ENCODE measurements around the gene KCNK3. TPM values are rescaled to one million over a fixed set of nuclear protein-coding genes. Genes with fewer than 3 reads are reported as not detected.
"Not testable (repeated sequence)": the region's sequence is repeated elsewhere in the genome, so short reads cannot be mapped to it uniquely, and the experiment has no call there.

The KCNK3 gene
- total and polyA plus RNA-seq, 4 donors, result 6.2 to 36.0 (median 24.4) TPM

- no peaks in the 10 kb centered on the region for H3K36me3 ChIP-seq (ENCODE audit: control insufficient read depth, insufficient read depth, low read length)
- no peaks in the 10 kb centered on the region for H3K27me3 ChIP-seq (ENCODE audit: control insufficient read depth, insufficient read depth, low read length)
- H3K9me3 ChIP-seq (ENCODE audit: control insufficient read depth, insufficient read depth, low read length), result no peaks in the 10 kb centered on the region
- DNase-seq (ENCODE audit: low read depth in 4 of 6, low spot score in 6 of 6), result no peak
- H3K4me1 ChIP-seq (ENCODE audit: control insufficient read depth, insufficient read depth, low read length), result no peaks in the 10 kb centered on the region
- H3K4me3 ChIP-seq (ENCODE audit: low read depth, low read length), result no peak overlapping the region
- WGBS (ENCODE audit: insufficient coverage), result 83% methylated on average over 1 of the region's 5 CpGs
- no peak overlapping the region for H3K27ac ChIP-seq (ENCODE audit: low read depth, low read length)
These were observed 63.8 kb downstream of the KCNK3 start for GRCh38 chr2:26756337-26756736.

- WGBS (ENCODE audit: insufficient coverage), result 86% methylated on average over 5 of the region's 6 CpGs
These were observed 65.6 kb downstream of the KCNK3 start for GRCh38 chr2:26757873-26758789.

GRCh38 chr2:26758790-26759321 is 66.3 kb downstream of the KCNK3 start:
- WGBS (ENCODE audit: insufficient coverage), result 80% methylated on average over 7 of the region's 7 CpGs
- H3K9me3 ChIP-seq (ENCODE audit: control insufficient read depth, insufficient read depth, low read length), result no peaks in the 10 kb centered on the region
- no peak overlapping the region for H3K27ac ChIP-seq (ENCODE audit: low read depth, low read length)
- no peaks in the 10 kb centered on the region for H3K36me3 ChIP-seq (ENCODE audit: control insufficient read depth, insufficient read depth, low read length)
- no peak for DNase-seq (ENCODE audit: low read depth in 4 of 6, low spot score in 6 of 6)
- H3K4me3 ChIP-seq (ENCODE audit: low read depth, low read length), result no peak overlapping the region
- H3K27me3 ChIP-seq (ENCODE audit: control insufficient read depth, insufficient read depth, low read length), result no peaks in the 10 kb centered on the region
- H3K4me1 ChIP-seq (ENCODE audit: control insufficient read depth, insufficient read depth, low read length), result peaks cover 8% of the 10 kb centered on the region

More at GRCh38 chr2:26757873-26758789, 65.6 kb downstream of the KCNK3 start:
- H3K27ac ChIP-seq (ENCODE audit: low read depth, low read length), result no peak overlapping the region
- peak in 1 of 6 donors; percentile 21 for DNase-seq (ENCODE audit: low read depth in 4 of 6, low spot score in 6 of 6)
- H3K4me1 ChIP-seq (ENCODE audit: control insufficient read depth, insufficient read depth, low read length), result peaks cover under 1% of the 10 kb centered on the region
- H3K9me3 ChIP-seq (ENCODE audit: control insufficient read depth, insufficient read depth, low read length), result no peaks in the 10 kb centered on the region
- no peaks in the 10 kb centered on the region for H3K27me3 ChIP-seq (ENCODE audit: control insufficient read depth, insufficient read depth, low read length)
- no peaks in the 10 kb centered on the region for H3K36me3 ChIP-seq (ENCODE audit: control insufficient read depth, insufficient read depth, low read length)
- no peak overlapping the region for H3K4me3 ChIP-seq (ENCODE audit: low read depth, low read length)

DNA sequence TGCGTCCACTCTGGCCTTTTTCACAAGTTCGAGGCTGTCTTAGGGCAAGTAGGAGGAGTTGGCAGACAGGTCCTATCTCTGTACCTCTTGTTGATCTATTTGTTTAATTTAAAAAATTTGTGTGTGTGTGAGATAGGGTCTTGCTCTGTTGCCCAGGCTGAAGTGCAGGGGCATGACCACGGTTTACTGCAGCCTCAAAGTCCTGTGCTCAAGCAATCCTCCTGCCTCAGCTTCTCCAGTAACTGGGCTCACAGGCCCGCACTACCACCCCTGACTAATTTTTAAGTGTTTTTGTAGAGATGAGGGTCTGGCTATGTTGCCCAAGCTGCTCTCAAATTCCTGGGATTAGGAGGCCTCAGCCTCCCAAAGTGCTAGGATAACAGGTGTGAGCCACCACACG is 67.3 kb downstream of the KCNK3 start:
- DNase-seq (ENCODE audit: low read depth in 4 of 6, low spot score in 6 of 6), result no peak
- WGBS (ENCODE audit: insufficient coverage), result 95% methylated on average over 4 of the region's 5 CpGs
- Histone ChIP-seq H3K36me3 (ENCODE audit: control insufficient read depth, insufficient read depth, low read length) (no peaks in the 10 kb centered on the region), H3K4me3 (ENCODE audit: low read depth, low read length) (no peak overlapping the region), H3K27ac (ENCODE audit: low read depth, low read length) (no peak overlapping the region), H3K27me3 (ENCODE audit: control insufficient read depth, insufficient read depth, low read length) (no peaks in the 10 kb centered on the region), H3K9me3 (ENCODE audit: control insufficient read depth, insufficient read depth, low read length) (no peaks in the 10 kb centered on the region), H3K4me1 (ENCODE audit: control insufficient read depth, insufficient read depth, low read length) (peaks cover 13% of the 10 kb centered on the region)

GRCh38 chr2:26760991-26761390 is 68.5 kb downstream of the KCNK3 start:
- H3K27me3 ChIP-seq (ENCODE audit: control insufficient read depth, insufficient read depth, low read length); H3K4me3 ChIP-seq (ENCODE audit: low read depth, low read length); DNase-seq (ENCODE audit: low read depth in 4 of 6, low spot score in 6 of 6); H3K9me3 ChIP-seq (ENCODE audit: control insufficient read depth, insufficient read depth, low read length); H3K27ac ChIP-seq (ENCODE audit: low read depth, low read length); H3K36me3 ChIP-seq (ENCODE audit: control insufficient read depth, insufficient read depth, low read length): not testable (repeated sequence)
- WGBS (ENCODE audit: insufficient coverage), result 75% methylated on average over 8 of the region's 10 CpGs
- peaks cover 24% of the 10 kb centered on the region for H3K4me1 ChIP-seq (ENCODE audit: control insufficient read depth, insufficient read depth, low read length)

DNA sequence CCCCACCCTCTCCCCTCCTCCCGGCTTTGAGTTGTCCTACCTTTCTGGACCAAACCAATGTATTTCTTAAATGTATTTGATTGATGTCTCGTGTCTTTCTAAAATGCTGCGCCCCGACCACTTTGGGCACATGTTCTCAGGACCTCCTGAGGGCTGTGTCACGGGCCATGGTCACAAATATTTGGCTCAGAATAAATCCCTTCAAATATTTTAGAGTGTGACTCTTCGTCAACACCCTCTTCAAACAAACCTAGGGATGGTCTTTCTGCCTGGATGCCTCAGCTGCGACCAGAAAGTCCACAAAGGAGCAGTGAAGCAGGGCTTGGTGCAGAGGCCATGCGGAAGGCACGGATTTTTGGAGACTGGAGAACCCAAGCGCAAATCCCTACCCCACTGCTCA is 70.5 kb downstream of the KCNK3 start:
- Histone ChIP-seq H3K9me3 (ENCODE audit: control insufficient read depth, insufficient read depth, low read length) (no peaks in the 10 kb centered on the region), H3K36me3 (ENCODE audit: control insufficient read depth, insufficient read depth, low read length) (peaks cover 16% of the 10 kb centered on the region), H3K27me3 (ENCODE audit: control insufficient read depth, insufficient read depth, low read length) (no peaks in the 10 kb centered on the region), H3K27ac (ENCODE audit: low read depth, low read length) (no peak overlapping the region), H3K4me1 (ENCODE audit: control insufficient read depth, insufficient read depth, low read length) (peaks cover 32% of the 10 kb centered on the region), H3K4me3 (ENCODE audit: low read depth, low read length) (no peak overlapping the region)
- WGBS (ENCODE audit: insufficient coverage), result 90% methylated on average over 6 of the region's 10 CpGs
- no peak for DNase-seq (ENCODE audit: low read depth in 4 of 6, low spot score in 6 of 6)

- peak in 5 of 6 donors; percentile 72 to 94 (median 78) for DNase-seq (ENCODE audit: low read depth in 4 of 6, low spot score in 6 of 6)
- Histone ChIP-seq H3K4me1 (ENCODE audit: control insufficient read depth, insufficient read depth, low read length) (peaks cover 41% of the 10 kb centered on the region), H3K36me3 (ENCODE audit: control insufficient read depth, insufficient read depth, low read length) (peaks cover 25% of the 10 kb centered on the region), H3K4me3 (ENCODE audit: low read depth, low read length) (peak within 1 kb of the TSS; percentile 91), H3K27me3 (ENCODE audit: control insufficient read depth, insufficient read depth, low read length) (no peaks in the 10 kb centered on the region), H3K9me3 (ENCODE audit: control insufficient read depth, insufficient read depth, low read length) (no peaks in the 10 kb centered on the region), H3K27ac (ENCODE audit: low read depth, low read length) (peak within 1 kb of the TSS; percentile 86)
- under 1% methylated on average over 68 of the region's 68 CpGs for WGBS (ENCODE audit: insufficient coverage)
These were observed 71.8 kb downstream of the KCNK3 start, which contains the start of gene SLC35F6 for GRCh38 chr2:26764078-26764887. Gene SLC35F6, plus strand, starts transcription at chr2:26764284. Its CDS starts 66 bp downstream, at chr2:26764350.

GRCh38 chr2:26764906-26765305 is 72.4 kb downstream of the KCNK3 start:
- H3K4me3 ChIP-seq (ENCODE audit: low read depth, low read length), result peak overlapping the region; percentile 91

DNA sequence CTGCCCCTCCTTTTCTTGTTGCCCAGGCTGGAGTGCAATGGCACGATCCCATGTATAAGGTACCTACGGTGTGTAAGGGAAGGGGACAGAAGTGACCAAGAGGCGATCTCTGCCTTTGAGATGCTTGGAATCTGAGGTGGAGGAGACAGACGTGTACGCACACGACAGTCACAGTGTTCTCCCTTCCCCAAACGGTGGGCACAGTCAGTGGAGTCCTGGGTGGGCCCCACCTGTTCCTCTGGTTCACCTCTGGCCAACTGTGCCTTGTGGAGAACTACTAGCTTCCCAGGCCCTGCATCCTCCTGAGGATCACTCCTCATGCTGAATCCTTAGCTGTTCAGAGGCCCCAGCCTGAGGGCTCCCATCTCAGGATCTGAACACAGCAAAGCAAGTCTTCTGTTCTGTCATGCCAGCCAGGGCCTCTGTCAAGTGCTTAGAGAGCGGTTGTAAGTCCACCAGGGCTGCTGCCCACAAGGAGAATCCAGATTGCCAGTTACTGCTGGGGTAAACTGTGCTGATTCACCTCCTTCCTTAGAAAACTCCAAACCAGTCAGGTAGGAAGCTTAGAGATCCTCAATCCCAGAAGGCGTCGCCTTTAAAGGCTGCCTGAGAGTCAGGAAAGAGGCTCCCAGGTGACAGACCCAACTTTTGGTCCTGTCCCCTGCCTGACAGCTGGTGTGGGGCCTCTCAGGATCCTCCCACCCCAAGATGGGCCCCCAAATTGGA is 73.1 kb downstream of the KCNK3 start:
- H3K4me1 ChIP-seq (ENCODE audit: control insufficient read depth, insufficient read depth, low read length), result peaks cover 47% of the 10 kb centered on the region
- no peak overlapping the region for H3K27ac ChIP-seq (ENCODE audit: low read depth, low read length)

More at GRCh38 chr2:26764906-26765305, 72.4 kb downstream of the KCNK3 start:
- Histone ChIP-seq H3K27ac (ENCODE audit: low read depth, low read length) (peak overlapping the region; percentile 86), H3K27me3 (ENCODE audit: control insufficient read depth, insufficient read depth, low read length) (no peaks in the 10 kb centered on the region), H3K4me1 (ENCODE audit: control insufficient read depth, insufficient read depth, low read length) (peaks cover 45% of the 10 kb centered on the region), H3K9me3 (ENCODE audit: control insufficient read depth, insufficient read depth, low read length) (no peaks in the 10 kb centered on the region), H3K36me3 (ENCODE audit: control insufficient read depth, insufficient read depth, low read length) (peaks cover 26% of the 10 kb centered on the region)
- WGBS (ENCODE audit: insufficient coverage), result 49% methylated on average over 3 of the region's 3 CpGs
- DNase-seq (ENCODE audit: low read depth in 4 of 6, low spot score in 6 of 6), result no peak

More for the DNA sequence above, 73.1 kb downstream of the KCNK3 start:
- Histone ChIP-seq H3K9me3 (ENCODE audit: control insufficient read depth, insufficient read depth, low read length) (no peaks in the 10 kb centered on the region), H3K36me3 (ENCODE audit: control insufficient read depth, insufficient read depth, low read length) (peaks cover 26% of the 10 kb centered on the region), H3K4me3 (ENCODE audit: low read depth, low read length) (no peak overlapping the region), H3K27me3 (ENCODE audit: control insufficient read depth, insufficient read depth, low read length) (no peaks in the 10 kb centered on the region)
- DNase-seq (ENCODE audit: low read depth in 4 of 6, low spot score in 6 of 6), result no peak
- WGBS (ENCODE audit: insufficient coverage), result 95% methylated on average over 9 of the region's 10 CpGs
